Endothelial cell of umbilical vein (primary cell): ENCODE results near the gene FNIP2. TPM values are rescaled to one million over a fixed set of nuclear protein-coding genes. Genes with fewer than 3 reads are reported as not detected.

Source experiments
- BruUV-seq: library from RNA; stranded (reverse); fragments of 400-500 nt; replicated peaks from 2 replicates; lab custom pipeline; 2021; lab: Mats Ljungman, UMichigan
- CTCF ChIA-PET: fragments of 300-600, 350-600 bp; sonication (Branson Sonifier 250); formaldehyde crosslinking; loops from one replicate; lab custom pipeline; 2021; ENCODE audit warnings: antibody characterized with exemption, inconsistent platforms; lab: Charles Lee
- POLR2A ChIA-PET: fragments of 300-600, 350-600 bp; sonication (Branson Sonifier 250); formaldehyde crosslinking; loops from one replicate; lab custom pipeline; 2021; ENCODE audit warnings: antibody characterized with exemption, inconsistent platforms; lab: Charles Lee
- DNase-seq: peaks from one replicate; pipeline ENCODE4 v3.0.0-alpha.2; 2011; ENCODE audit warnings: low read depth, low spot score
- FAIRE-seq: peaks from 2 replicates; lab custom pipeline; 2011; peaks lifted over from hg19 to GRCh38; lab: Jason Lieb, UNC
- H2AFZ ChIP-seq: 2 replicates; pipeline ENCODE4 v1.6.0; 2012; ENCODE audit warnings: low read depth, low read length, control low read depth, inconsistent platforms
- H3K27ac ChIP-seq: 2 replicates; pipeline ENCODE4 v1.5.1; 2011; ENCODE audit warnings: low read depth, mild to moderate bottlenecking, control low read depth, low read length, moderate library complexity; ENCODE audit not compliant: insufficient read depth
- H3K27me3 ChIP-seq, 2 experiments: 2 replicates each; pipeline versions ENCODE4 v1.6.0 to v1.6.1; 2011; ENCODE audit warnings: low read length in 2 of 2, mixed read lengths in 1 of 2; ENCODE audit not compliant: control insufficient read depth in 2 of 2, insufficient read depth in 2 of 2
- H3K36me3 ChIP-seq, 2 experiments: 2 replicates in 1 of 2; 3 replicates in 1 of 2; pipeline ENCODE4 v1.5.1; 2011; ENCODE audit warnings: low read length in 2 of 2, mild to moderate bottlenecking in 1 of 2, moderate library complexity in 1 of 2; ENCODE audit not compliant: control insufficient read depth in 2 of 2, insufficient read depth in 2 of 2; ENCODE audit errors: extremely low read depth in 1 of 2
- H3K4me1 ChIP-seq: 3 replicates; pipeline ENCODE4 v1.5.1; 2011; ENCODE audit warnings: mild to moderate bottlenecking, low read length; ENCODE audit not compliant: control insufficient read depth, insufficient read depth; ENCODE audit errors: extremely low read depth
- H3K4me2 ChIP-seq: 2 replicates; pipeline ENCODE4 v1.6.1; 2011; ENCODE audit warnings: low read length, control low read depth, mixed read lengths; ENCODE audit not compliant: insufficient read depth
- H3K4me3 ChIP-seq, 3 experiments: fragments of 200-600 bp in 1 of 3; sonication (generic), shearing (Covaris generic) in 1 of 3; replicated peaks in 1 of 3; 2 replicates each; pipeline ENCODE4 v1.5.1; 2011 to 2016; ENCODE audit warnings: control low read depth in 3 of 3, low read length in 3 of 3, mild to moderate bottlenecking in 2 of 3, inconsistent platforms in 1 of 3, low read depth in 1 of 3, moderate library complexity in 1 of 3; ENCODE audit not compliant: insufficient read depth in 1 of 3
- H3K79me2 ChIP-seq: 2 replicates; pipeline ENCODE4 v1.6.0; 2012; ENCODE audit warnings: low read length, inconsistent platforms; ENCODE audit not compliant: control insufficient read depth, insufficient read depth
- H3K9ac ChIP-seq: replicated peaks from 2 replicates; pipeline ENCODE3; 2011; ENCODE audit warnings: low read length, control low read depth; ENCODE audit not compliant: insufficient read depth; ENCODE audit errors: extremely low read depth
- H3K9me1 ChIP-seq: replicated peaks from 3 replicates; pipeline ENCODE4 v1.6.0; 2011; ENCODE audit warnings: mild to moderate bottlenecking, low read length; ENCODE audit not compliant: control insufficient read depth, insufficient read depth; ENCODE audit errors: extremely low read depth
- H3K9me3 ChIP-seq: replicated peaks from 2 replicates; pipeline ENCODE4 v1.5.1; 2012; ENCODE audit warnings: low read length, inconsistent platforms; ENCODE audit not compliant: control insufficient read depth, insufficient read depth
- H4K20me1 ChIP-seq: replicated peaks from 2 replicates; pipeline ENCODE3; 2011; ENCODE audit warnings: mild to moderate bottlenecking, low read length; ENCODE audit not compliant: control insufficient read depth, insufficient read depth; ENCODE audit errors: extremely low read depth
- CTCF ChIP-seq, 2 donors: IDR thresholded peaks; 1 replicate in 1 of 2; 2 replicates in 1 of 2; pipeline ENCODE4 v1.5.1; 2011; ENCODE audit warnings: low read length in 2 of 2, mild to moderate bottlenecking in 2 of 2, moderate library complexity in 2 of 2, control low read depth in 1 of 2, inconsistent platforms in 1 of 2, low read depth in 1 of 2; ENCODE audit not compliant: insufficient read depth in 1 of 2; ENCODE audit errors: extremely low read depth in 1 of 2
- FOS ChIP-seq: IDR thresholded peaks from 2 replicates; pipeline ENCODE4 v1.6.1; 2011; ENCODE audit warnings: mild to moderate bottlenecking, low read length, moderate library complexity, borderline replicate concordance; ENCODE audit not compliant: insufficient read depth
- GATA2 ChIP-seq: IDR thresholded peaks from 2 replicates; pipeline ENCODE4 v1.7.0; 2011; ENCODE audit warnings: low read depth, mild to moderate bottlenecking, moderate library complexity, mixed read lengths, low read length; ENCODE audit not compliant: insufficient read length, insufficient read depth
- JUN ChIP-seq: IDR thresholded peaks from 2 replicates; pipeline ENCODE4 v1.6.1; 2011; ENCODE audit warnings: borderline replicate concordance, low read depth; ENCODE audit not compliant: insufficient read length, insufficient read depth
- MYC ChIP-seq: IDR thresholded peaks from one replicate; pipeline ENCODE4 v1.6.1; 2011; ENCODE audit warnings: mild to moderate bottlenecking, low read depth, low read length
- POLR2A ChIP-seq: IDR thresholded peaks from 2 replicates; pipeline ENCODE4 v1.6.1; 2012; ENCODE audit warnings: low read depth, mild to moderate bottlenecking, control low read depth, low read length
- POLR2AphosphoS5 ChIP-seq: IDR thresholded peaks from 2 replicates; pipeline ENCODE4 v1.6.1; 2012; ENCODE audit warnings: low read depth, mild to moderate bottlenecking, control low read depth, low read length, moderate library complexity; ENCODE audit not compliant: insufficient read depth
- dilution Hi-C: fragments of 300-500 bp; cut with MboI; formaldehyde crosslinking; loops from one replicate; pipeline ENCODE4 v1.15.0; 2019; ENCODE audit warnings: low sequenced_read_pairs; ENCODE audit not compliant: extremely low pct_ligation_motif_present
- intact Hi-C: fragments of 100-400 bp; cut with micrococcal nuclease; formaldehyde crosslinking; loops from one replicate; pipeline ENCODE4 v1.10.0; 2022
- polyA plus RNA-seq, 4 experiments: library from polyadenylated mRNA; depleted of rRNA in 3 of 4; stranded (reverse) in 3 of 4; unstranded in 1 of 4; fragments of >200 nt; gene quantifications; 2 replicates each; pipeline versions ENCODE4 v1.2.1 to v1.2.3, GENCODE V29; 2011 to 2012; ENCODE audit warnings: missing spikeins in 1 of 4
- total RNA-seq: library from RNA; stranded (reverse); gene quantifications from 2 replicates; pipeline ENCODE4 v1.2.3, GENCODE V29; 2021
- TF ChIP-seq, protein P1 (sequence below): IDR thresholded peaks from 2 replicates; pipeline ENCODE4 v1.6.1; 2011; ENCODE audit not compliant: insufficient read depth, insufficient read length

The FNIP2 gene
- total and polyA plus RNA-seq, 2 donors (not counting 3 experiments of a cell fraction or from before 2014, with no cell fraction given) = 4.5 to 14.4 TPM

GRCh38 chr4:158873795-158874401 is 105.1 kb downstream of the FNIP2 start:
- CTCF ChIA-PET = interaction anchor here (1.5 to 1.7 kb wide), 3 partner anchors 17 to 582 kb away, joined by 5 to 7 read pairs (median 7); no protein-coding TSS in a partner anchor
- TF ChIP-seq CTCF (IDR thresholded peaks at IDR 0.05; ENCODE audit: extremely low read depth in 1 of 2, insufficient read depth in 1 of 2, low read depth in 1 of 2, low read length in 2 of 2) (no peak), JUN (peak; percentile 14), MYC (no peak), POLR2A (no peak), FOS (peak; percentile 53), GATA2 (peak; percentile 90), POLR2AphosphoS5 (no peak)
- TF ChIP-seq, protein P1, sequence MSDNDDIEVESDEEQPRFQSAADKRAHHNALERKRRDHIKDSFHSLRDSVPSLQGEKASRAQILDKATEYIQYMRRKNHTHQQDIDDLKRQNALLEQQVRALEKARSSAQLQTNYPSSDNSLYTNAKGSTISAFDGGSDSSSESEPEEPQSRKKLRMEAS = no peak
- Histone ChIP-seq H3K4me2 (peak overlapping the region; percentile 24), H3K36me3 (peaks cover 0 to 6% of the 10 kb centered on the region in 2 experiments), H2AFZ (no peak overlapping the region), H3K4me3 (no peak overlapping the region), H4K20me1 (no peaks in the 10 kb centered on the region), H3K79me2 (no peaks in the 10 kb centered on the region), H3K27me3 (no peaks in the 10 kb centered on the region), H3K27ac (peak overlapping the region; percentile 56), H3K4me1 (peaks cover 15% of the 10 kb centered on the region), H3K9me3 (no peaks in the 10 kb centered on the region), H3K9me1 (no peaks in the 10 kb centered on the region), H3K9ac (peak overlapping the region; percentile 8)
- dilution Hi-C loops (no loop called here), intact Hi-C loops (loop anchor here (1.0 to 5.0 kb wide), 3 partner anchors 22 to 573 kb away; partner anchors contain the start of gene RAPGEF2)
- no TSS peak for BruUV-seq
- FAIRE-seq (peak; percentile 91), DNase-seq (peak; percentile 81)
- POLR2A ChIA-PET = no interaction called here
